SK-N-SH treated with all-trans-retinoic acid at 6 μM for 48 hours (cell line): ENCODE results near the gene MYO3A.

Experiments used
- ATAC-seq: fragments of 200-7000 bp; cut with Tn5 transposase; 3 replicates; pipeline ENCODE4 v1.9.1; 2020; ENCODE audit warnings: mild to moderate bottlenecking, moderate library complexity
- ARNTL ChIP-seq: fragments of 450-650 bp; formaldehyde crosslinking; IDR thresholded peaks from 2 replicates; pipeline ENCODE4 v1.5.0; 2020; ENCODE audit warnings: low read depth, mild to moderate bottlenecking, moderate library complexity, borderline replicate concordance
- BACH2 ChIP-seq: fragments of 250-450 bp; sonication (Bioruptor Pico); IDR thresholded peaks from 2 replicates; pipeline ENCODE4 v1.9.0; 2021; ENCODE audit warnings: mild to moderate bottlenecking, borderline replicate concordance
- CSDC2 ChIP-seq: fragments of 250-450 bp; sonication (Bioruptor Pico); IDR thresholded peaks from 2 replicates; pipeline ENCODE4 v1.5.0; 2020; ENCODE audit warnings: mild to moderate bottlenecking, moderate library complexity
- ESRRG ChIP-seq: fragments of 250-450 bp; sonication (Bioruptor Pico); IDR thresholded peaks from 2 replicates; pipeline ENCODE4 v1.6.1; 2021; ENCODE audit warnings: mild to moderate bottlenecking
- GLIS3 ChIP-seq: fragments of 250-450 bp; sonication (Bioruptor Pico); IDR thresholded peaks from 2 replicates; pipeline ENCODE4 v1.5.0; 2020; ENCODE audit warnings: mild to moderate bottlenecking, moderate library complexity
- OSR1 ChIP-seq: fragments of 250-450 bp; sonication (Bioruptor Pico); IDR thresholded peaks from 2 replicates; pipeline ENCODE4 v1.8.0; 2022; ENCODE audit warnings: moderate library complexity, mild to moderate bottlenecking, inconsistent platforms
- PPARA ChIP-seq: fragments of 250-450 bp; sonication (Bioruptor Pico); IDR thresholded peaks from 2 replicates; pipeline ENCODE4 v1.5.0; 2020; ENCODE audit warnings: mild to moderate bottlenecking, borderline replicate concordance
- SNAI2 ChIP-seq: fragments of 250-450 bp; sonication (Bioruptor Pico); IDR thresholded peaks from 2 replicates; pipeline ENCODE4 v1.5.0; 2020; ENCODE audit warnings: mild to moderate bottlenecking, moderate library complexity
- TCF4 ChIP-seq: fragments of 250-450 bp; sonication (Bioruptor Pico); IDR thresholded peaks from 2 replicates; pipeline ENCODE4 v1.8.0; 2021; ENCODE audit warnings: mild to moderate bottlenecking, moderate library complexity, borderline replicate concordance
- TOX ChIP-seq: fragments of 250-450 bp; sonication (Bioruptor Pico); IDR thresholded peaks from 2 replicates; pipeline ENCODE4 v1.8.0; 2021; ENCODE audit warnings: mild to moderate bottlenecking, moderate library complexity, borderline replicate concordance
- ZC3H10 ChIP-seq: fragments of 250-450 bp; sonication (Bioruptor Pico); IDR thresholded peaks from 2 replicates; pipeline ENCODE4 v1.5.1; 2021; ENCODE audit warnings: mild to moderate bottlenecking, moderate library complexity
- ZFP3 ChIP-seq: fragments of 250-450 bp; sonication (Bioruptor Pico); IDR thresholded peaks from 2 replicates; pipeline ENCODE4 v1.5.0; 2020; ENCODE audit warnings: mild to moderate bottlenecking, moderate library complexity
- ZFP30 ChIP-seq: fragments of 450-650 bp; formaldehyde crosslinking; IDR thresholded peaks from 2 replicates; pipeline ENCODE4 v1.5.0; 2022; ENCODE audit warnings: mild to moderate bottlenecking, moderate library complexity
- ZNF565 ChIP-seq: fragments of 450-650 bp; formaldehyde crosslinking; conservative IDR thresholded peaks from 2 replicates; pipeline ENCODE4 v1.5.0; 2020; ENCODE audit warnings: low read depth, mild to moderate bottlenecking, moderate library complexity
- ZNF70 ChIP-seq: fragments of 450-650 bp; formaldehyde crosslinking; IDR thresholded peaks from 2 replicates; pipeline ENCODE4 v1.5.0; 2020; ENCODE audit warnings: mild to moderate bottlenecking, moderate library complexity
- ZNF8 ChIP-seq: fragments of 450-650 bp; formaldehyde crosslinking; IDR thresholded peaks from 2 replicates; pipeline ENCODE4 v1.5.0; 2020; ENCODE audit warnings: mild to moderate bottlenecking, moderate library complexity
- TF ChIP-seq, protein P1 (sequence below): fragments of 250-450 bp; sonication (Bioruptor Pico); IDR thresholded peaks from 2 replicates; pipeline ENCODE4 v1.5.1; 2020; ENCODE audit warnings: low read depth, mild to moderate bottlenecking, moderate library complexity
- TF ChIP-seq, protein P2 (sequence below): fragments of 250-450 bp; sonication (Bioruptor Pico); IDR thresholded peaks from 2 replicates; pipeline ENCODE4 v1.5.0; 2020; ENCODE audit warnings: mild to moderate bottlenecking, moderate library complexity
- TF ChIP-seq, protein P3 (sequence below): fragments of 250-450 bp; sonication (Bioruptor Pico); IDR thresholded peaks from 2 replicates; pipeline ENCODE4 v1.8.0; 2021; ENCODE audit warnings: low read depth, mild to moderate bottlenecking, moderate library complexity, borderline replicate concordance
- TF ChIP-seq, protein P4 (sequence below): fragments of 250-450 bp; sonication (Bioruptor Pico); IDR thresholded peaks from 2 replicates; pipeline ENCODE4 v1.5.1; 2021; ENCODE audit warnings: mild to moderate bottlenecking, moderate library complexity

Gene MYO3A, protein sequence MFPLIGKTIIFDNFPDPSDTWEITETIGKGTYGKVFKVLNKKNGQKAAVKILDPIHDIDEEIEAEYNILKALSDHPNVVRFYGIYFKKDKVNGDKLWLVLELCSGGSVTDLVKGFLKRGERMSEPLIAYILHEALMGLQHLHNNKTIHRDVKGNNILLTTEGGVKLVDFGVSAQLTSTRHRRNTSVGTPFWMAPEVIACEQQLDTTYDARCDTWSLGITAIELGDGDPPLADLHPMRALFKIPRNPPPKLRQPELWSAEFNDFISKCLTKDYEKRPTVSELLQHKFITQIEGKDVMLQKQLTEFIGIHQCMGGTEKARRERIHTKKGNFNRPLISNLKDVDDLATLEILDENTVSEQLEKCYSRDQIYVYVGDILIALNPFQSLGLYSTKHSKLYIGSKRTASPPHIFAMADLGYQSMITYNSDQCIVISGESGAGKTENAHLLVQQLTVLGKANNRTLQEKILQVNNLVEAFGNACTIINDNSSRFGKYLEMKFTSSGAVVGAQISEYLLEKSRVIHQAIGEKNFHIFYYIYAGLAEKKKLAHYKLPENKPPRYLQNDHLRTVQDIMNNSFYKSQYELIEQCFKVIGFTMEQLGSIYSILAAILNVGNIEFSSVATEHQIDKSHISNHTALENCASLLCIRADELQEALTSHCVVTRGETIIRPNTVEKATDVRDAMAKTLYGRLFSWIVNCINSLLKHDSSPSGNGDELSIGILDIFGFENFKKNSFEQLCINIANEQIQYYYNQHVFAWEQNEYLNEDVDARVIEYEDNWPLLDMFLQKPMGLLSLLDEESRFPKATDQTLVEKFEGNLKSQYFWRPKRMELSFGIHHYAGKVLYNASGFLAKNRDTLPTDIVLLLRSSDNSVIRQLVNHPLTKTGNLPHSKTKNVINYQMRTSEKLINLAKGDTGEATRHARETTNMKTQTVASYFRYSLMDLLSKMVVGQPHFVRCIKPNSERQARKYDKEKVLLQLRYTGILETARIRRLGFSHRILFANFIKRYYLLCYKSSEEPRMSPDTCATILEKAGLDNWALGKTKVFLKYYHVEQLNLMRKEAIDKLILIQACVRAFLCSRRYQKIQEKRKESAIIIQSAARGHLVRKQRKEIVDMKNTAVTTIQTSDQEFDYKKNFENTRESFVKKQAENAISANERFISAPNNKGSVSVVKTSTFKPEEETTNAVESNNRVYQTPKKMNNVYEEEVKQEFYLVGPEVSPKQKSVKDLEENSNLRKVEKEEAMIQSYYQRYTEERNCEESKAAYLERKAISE (N-terminal part only)

DNA sequence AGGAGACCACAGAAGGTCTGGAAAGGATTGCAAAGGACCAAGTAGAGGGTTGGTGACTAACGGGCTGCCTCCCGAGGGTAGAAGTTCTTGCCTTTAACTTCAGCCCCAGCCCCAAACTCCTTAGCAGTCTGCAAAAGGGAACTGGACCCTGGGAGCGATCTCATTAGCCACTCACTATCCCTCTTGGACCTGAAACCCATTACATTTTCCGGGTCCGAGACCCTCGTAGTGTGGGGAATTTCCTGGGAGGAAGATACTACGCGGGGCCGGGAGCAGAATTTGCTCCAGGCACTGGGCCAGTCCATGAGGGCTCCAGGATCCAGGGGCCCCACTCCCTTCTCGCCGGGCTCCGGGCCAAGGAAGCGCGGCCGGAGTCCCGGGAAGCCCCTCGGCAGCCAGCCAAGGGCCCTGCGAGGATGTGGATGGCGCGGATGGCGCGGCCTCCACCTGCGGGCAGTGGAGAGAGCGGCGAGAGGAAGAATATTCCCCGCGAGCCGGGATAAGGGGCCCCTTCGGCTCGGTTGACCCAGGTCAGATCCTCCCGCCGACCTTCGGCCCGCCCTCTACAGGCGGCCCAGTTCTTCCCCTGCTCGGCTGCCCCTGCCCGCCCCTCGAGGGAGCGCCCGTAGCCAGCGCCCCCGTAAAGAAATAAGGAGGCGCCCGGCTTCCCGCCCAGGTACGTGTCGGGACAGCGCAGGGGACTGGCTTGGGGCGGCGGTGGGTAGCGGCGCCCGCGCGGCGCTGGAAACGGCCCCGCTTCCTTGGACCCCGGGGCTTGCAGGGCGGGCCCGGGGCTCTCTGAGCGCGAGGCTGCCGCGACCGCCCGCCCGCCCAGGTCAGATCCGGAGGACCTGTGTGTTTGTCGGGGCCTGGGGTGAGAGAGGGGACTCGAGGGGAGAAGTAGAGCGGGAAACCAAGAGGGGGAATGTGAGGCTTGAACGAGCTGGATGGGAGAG, at the start of gene MYO3A:
Gene MYO3A (plus strand): TSS at position 577 of the 956 bp plus-strand sequence. CDS start 17,882 bp downstream, outside the sequence.
- ATAC-seq, result no peak
- no peak for TF ChIP-seq ZFP3 (CRISPR knock-in tag)
- TF ChIP-seq PPARA (CRISPR knock-in tag), result no peak
- TF ChIP-seq TCF4, result no peak
- TF ChIP-seq ZC3H10 (CRISPR knock-in tag), result no peak
- TF ChIP-seq ZNF8 (CRISPR knock-in tag), result no peak
- TF ChIP-seq TOX, result no peak
- no peak for TF ChIP-seq CSDC2 (CRISPR knock-in tag)
- TF ChIP-seq ZNF565 (CRISPR knock-in tag), result no peak
- TF ChIP-seq ZNF70 (CRISPR knock-in tag), result no peak
- TF ChIP-seq BACH2 (CRISPR knock-in tag), result no peak
- TF ChIP-seq ZFP30, result no peak
- no peak for TF ChIP-seq OSR1 (CRISPR knock-in tag)
- no peak for TF ChIP-seq SNAI2 (CRISPR knock-in tag)
- TF ChIP-seq ARNTL (CRISPR knock-in tag), result no peak

DNA sequence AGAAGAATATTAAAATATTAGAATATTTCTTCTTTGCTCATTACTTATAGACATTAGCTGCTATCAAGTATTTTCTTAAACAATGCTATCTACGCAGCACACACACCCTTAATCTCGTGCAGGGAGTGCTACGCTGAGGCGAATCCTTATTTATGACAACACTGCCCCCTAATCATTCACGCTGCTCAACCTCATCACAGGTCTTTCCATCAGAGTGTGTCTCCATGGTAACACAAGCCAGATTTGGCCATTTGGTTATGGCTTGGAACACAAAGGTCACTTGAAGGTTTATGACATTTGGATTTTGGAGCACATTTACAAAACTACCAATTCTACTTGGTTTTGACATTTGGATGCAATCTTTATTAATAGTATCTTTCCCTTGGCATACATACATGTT, 45.4 kb upstream of the MYO3A start:
- ATAC-seq, result no peak
- no peak for TF ChIP-seq PPARA (CRISPR knock-in tag)
- TF ChIP-seq CSDC2 (CRISPR knock-in tag), result no peak
- TF ChIP-seq ZC3H10 (CRISPR knock-in tag), result no peak
- TF ChIP-seq, protein P1, sequence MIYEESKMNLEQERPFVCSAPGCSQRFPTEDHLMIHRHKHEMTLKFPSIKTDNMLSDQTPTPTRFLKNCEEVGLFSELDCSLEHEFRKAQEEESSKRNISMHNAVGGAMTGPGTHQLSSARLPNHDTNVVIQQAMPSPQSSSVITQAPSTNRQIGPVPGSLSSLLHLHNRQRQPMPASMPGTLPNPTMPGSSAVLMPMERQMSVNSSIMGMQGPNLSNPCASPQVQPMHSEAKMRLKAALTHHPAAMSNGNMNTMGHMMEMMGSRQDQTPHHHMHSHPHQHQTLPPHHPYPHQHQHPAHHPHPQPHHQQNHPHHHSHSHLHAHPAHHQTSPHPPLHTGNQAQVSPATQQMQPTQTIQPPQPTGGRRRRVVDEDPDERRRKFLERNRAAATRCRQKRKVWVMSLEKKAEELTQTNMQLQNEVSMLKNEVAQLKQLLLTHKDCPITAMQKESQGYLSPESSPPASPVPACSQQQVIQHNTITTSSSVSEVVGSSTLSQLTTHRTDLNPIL, result no peak
- TF ChIP-seq SNAI2 (CRISPR knock-in tag), result no peak
- no peak for TF ChIP-seq ESRRG
- TF ChIP-seq ZNF70 (CRISPR knock-in tag), result no peak
- TF ChIP-seq, protein P2, sequence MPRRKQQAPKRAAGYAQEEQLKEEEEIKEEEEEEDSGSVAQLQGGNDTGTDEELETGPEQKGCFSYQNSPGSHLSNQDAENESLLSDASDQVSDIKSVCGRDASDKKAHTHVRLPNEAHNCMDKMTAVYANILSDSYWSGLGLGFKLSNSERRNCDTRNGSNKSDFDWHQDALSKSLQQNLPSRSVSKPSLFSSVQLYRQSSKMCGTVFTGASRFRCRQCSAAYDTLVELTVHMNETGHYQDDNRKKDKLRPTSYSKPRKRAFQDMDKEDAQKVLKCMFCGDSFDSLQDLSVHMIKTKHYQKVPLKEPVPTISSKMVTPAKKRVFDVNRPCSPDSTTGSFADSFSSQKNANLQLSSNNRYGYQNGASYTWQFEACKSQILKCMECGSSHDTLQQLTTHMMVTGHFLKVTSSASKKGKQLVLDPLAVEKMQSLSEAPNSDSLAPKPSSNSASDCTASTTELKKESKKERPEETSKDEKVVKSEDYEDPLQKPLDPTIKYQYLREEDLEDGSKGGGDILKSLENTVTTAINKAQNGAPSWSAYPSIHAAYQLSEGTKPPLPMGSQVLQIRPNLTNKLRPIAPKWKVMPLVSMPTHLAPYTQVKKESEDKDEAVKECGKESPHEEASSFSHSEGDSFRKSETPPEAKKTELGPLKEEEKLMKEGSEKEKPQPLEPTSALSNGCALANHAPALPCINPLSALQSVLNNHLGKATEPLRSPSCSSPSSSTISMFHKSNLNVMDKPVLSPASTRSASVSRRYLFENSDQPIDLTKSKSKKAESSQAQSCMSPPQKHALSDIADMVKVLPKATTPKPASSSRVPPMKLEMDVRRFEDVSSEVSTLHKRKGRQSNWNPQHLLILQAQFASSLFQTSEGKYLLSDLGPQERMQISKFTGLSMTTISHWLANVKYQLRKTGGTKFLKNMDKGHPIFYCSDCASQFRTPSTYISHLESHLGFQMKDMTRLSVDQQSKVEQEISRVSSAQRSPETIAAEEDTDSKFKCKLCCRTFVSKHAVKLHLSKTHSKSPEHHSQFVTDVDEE, result no peak
- no peak for TF ChIP-seq ZFP3 (CRISPR knock-in tag)
- TF ChIP-seq, protein P3, sequence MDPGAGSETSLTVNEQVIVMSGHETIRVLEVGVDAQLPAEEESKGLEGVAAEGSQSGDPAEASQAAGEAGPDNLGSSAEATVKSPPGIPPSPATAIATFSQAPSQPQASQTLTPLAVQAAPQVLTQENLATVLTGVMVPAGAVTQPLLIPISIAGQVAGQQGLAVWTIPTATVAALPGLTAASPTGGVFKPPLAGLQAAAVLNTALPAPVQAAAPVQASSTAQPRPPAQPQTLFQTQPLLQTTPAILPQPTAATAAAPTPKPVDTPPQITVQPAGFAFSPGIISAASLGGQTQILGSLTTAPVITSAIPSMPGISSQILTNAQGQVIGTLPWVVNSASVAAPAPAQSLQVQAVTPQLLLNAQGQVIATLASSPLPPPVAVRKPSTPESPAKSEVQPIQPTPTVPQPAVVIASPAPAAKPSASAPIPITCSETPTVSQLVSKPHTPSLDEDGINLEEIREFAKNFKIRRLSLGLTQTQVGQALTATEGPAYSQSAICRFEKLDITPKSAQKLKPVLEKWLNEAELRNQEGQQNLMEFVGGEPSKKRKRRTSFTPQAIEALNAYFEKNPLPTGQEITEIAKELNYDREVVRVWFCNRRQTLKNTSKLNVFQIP (CRISPR knock-in tag), result no peak
- TF ChIP-seq TOX, result no peak
- no peak for TF ChIP-seq OSR1 (CRISPR knock-in tag)
- TF ChIP-seq, protein P4, sequence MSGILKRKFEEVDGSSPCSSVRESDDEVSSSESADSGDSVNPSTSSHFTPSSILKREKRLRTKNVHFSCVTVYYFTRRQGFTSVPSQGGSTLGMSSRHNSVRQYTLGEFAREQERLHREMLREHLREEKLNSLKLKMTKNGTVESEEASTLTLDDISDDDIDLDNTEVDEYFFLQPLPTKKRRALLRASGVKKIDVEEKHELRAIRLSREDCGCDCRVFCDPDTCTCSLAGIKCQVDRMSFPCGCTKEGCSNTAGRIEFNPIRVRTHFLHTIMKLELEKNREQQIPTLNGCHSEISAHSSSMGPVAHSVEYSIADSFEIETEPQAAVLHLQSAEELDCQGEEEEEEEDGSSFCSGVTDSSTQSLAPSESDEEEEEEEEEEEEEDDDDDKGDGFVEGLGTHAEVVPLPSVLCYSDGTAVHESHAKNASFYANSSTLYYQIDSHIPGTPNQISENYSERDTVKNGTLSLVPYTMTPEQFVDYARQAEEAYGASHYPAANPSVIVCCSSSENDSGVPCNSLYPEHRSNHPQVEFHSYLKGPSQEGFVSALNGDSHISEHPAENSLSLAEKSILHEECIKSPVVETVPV, result no peak
- TF ChIP-seq TCF4, result no peak
- TF ChIP-seq GLIS3, result no peak
- TF ChIP-seq ZFP30, result no peak
